Measurements from ENCODE around the gene OMD. TPM values are rescaled to one million over a fixed set of nuclear protein-coding genes. Genes with fewer than 3 reads are reported as not detected.

The OMD gene
- total RNA-seq, 3 donors from 2014 or later (not counting 1 experiment from before 2014, with no cell fraction given): not detected

- Histone ChIP-seq H3K4me3 (ENCODE audit: low read length) (no peak overlapping the region), H3K9me3 (ENCODE audit: control insufficient read depth, insufficient read depth, low read length) (peaks cover 10% of the 10 kb centered on the region), H3K27me3 (ENCODE audit: control insufficient read depth, insufficient read depth, low read length) (no peaks in the 10 kb centered on the region), H3K27ac (ENCODE audit: low read length) (no peak overlapping the region), H3K4me1 (ENCODE audit: control insufficient read depth, insufficient read depth, low read length) (peaks cover 4% of the 10 kb centered on the region), H3K36me3 (ENCODE audit: control insufficient read depth, insufficient read depth, low read length) (no peaks in the 10 kb centered on the region)
- peak in 1 of 2 donors; percentile 18 for DNase-seq
- TF ChIP-seq, protein P1, sequence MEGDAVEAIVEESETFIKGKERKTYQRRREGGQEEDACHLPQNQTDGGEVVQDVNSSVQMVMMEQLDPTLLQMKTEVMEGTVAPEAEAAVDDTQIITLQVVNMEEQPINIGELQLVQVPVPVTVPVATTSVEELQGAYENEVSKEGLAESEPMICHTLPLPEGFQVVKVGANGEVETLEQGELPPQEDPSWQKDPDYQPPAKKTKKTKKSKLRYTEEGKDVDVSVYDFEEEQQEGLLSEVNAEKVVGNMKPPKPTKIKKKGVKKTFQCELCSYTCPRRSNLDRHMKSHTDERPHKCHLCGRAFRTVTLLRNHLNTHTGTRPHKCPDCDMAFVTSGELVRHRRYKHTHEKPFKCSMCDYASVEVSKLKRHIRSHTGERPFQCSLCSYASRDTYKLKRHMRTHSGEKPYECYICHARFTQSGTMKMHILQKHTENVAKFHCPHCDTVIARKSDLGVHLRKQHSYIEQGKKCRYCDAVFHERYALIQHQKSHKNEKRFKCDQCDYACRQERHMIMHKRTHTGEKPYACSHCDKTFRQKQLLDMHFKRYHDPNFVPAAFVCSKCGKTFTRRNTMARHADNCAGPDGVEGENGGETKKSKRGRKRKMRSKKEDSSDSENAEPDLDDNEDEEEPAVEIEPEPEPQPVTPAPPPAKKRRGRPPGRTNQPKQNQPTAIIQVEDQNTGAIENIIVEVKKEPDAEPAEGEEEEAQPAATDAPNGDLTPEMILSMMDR (IDR thresholded peaks at IDR 0.05): no peak
- peak; percentile 27 to 58 (median 50) for ATAC-seq
- Mint-ChIP-seq H3K4me1 (peaks cover 31 to 36% of the 10 kb centered on the region in 2 donors), H3K36me3 (peaks cover 16% of the 10 kb centered on the region), H3K4me3 (peak overlapping the region; percentile 26), H3K9me3 (peaks cover 2 to 8% of the 10 kb centered on the region in 2 donors), H3K27me3 (ENCODE audit: low read depth in 2 of 2) (no peaks in the 10 kb centered on the region), H3K27ac (peak overlapping the region in 1 of 2 donors; percentile 88)
- WGBS (ENCODE audit: insufficient coverage): 36% methylated on average over 1 of the region's 2 CpGs
- intact Hi-C loops (cut with micrococcal nuclease): no loop called here
These were observed 46.4 kb downstream of the OMD start for GRCh38 chr9:92377876-92378275.

DNA sequence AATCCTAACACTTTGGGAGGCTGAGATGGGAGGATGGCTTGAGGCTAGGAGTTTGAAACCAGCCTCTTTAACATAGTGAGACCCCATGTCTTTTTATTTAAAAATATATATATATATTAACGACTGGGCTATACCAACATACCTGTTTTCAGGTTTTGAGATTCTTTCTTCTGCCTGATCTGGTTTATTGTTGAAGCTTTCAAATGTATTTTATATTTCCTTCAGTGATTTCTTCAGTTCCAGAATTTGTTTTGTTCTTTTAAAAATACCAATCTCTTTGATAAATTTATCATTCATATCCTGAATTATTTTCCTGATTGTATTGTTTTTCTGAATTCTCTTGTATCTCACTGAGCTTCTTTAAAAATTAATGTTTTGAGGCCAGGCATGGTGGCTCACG, 51.1 kb downstream of the OMD start:
- TF ChIP-seq, protein P1 (IDR thresholded peaks at IDR 0.05): no peak
- H3K36me3 Mint-ChIP-seq: peaks cover 23% of the 10 kb centered on the region
- Histone ChIP-seq H3K9me3 (ENCODE audit: control insufficient read depth, insufficient read depth, low read length) (peaks cover 10% of the 10 kb centered on the region), H3K4me3 (ENCODE audit: low read length) (no peak overlapping the region), H3K27ac (ENCODE audit: low read length) (no peak overlapping the region), H3K4me1 (ENCODE audit: control insufficient read depth, insufficient read depth, low read length) (peaks cover 4% of the 10 kb centered on the region), H3K36me3 (ENCODE audit: control insufficient read depth, insufficient read depth, low read length) (no peaks in the 10 kb centered on the region), H3K27me3 (ENCODE audit: control insufficient read depth, insufficient read depth, low read length) (no peaks in the 10 kb centered on the region)
- 100% methylated on average over 1 of the region's 2 CpGs for WGBS (ENCODE audit: insufficient coverage)
- peaks cover 10 to 16% of the 10 kb centered on the region in 2 donors for H3K4me1 Mint-ChIP-seq
- H3K27me3 Mint-ChIP-seq (ENCODE audit: low read depth in 2 of 2): no peaks in the 10 kb centered on the region
- ATAC-seq (no peak), DNase-seq (no peak)
- intact Hi-C loops (cut with micrococcal nuclease): no loop called here
- peaks cover 4 to 11% of the 10 kb centered on the region in 2 donors for H3K9me3 Mint-ChIP-seq
- no peak overlapping the region for H3K4me3 Mint-ChIP-seq
- H3K27ac Mint-ChIP-seq: no peak overlapping the region

GRCh38 chr9:92369075-92369474, 55.2 kb downstream of the OMD start:
- no peaks in the 10 kb centered on the region for H3K4me1 ChIP-seq (ENCODE audit: control insufficient read depth, insufficient read depth, low read length)
- no peak overlapping the region for H3K4me3 ChIP-seq (ENCODE audit: low read length)
- WGBS (ENCODE audit: insufficient coverage): 49% methylated on average over 2 of the region's 2 CpGs
- TF ChIP-seq, protein P1 (IDR thresholded peaks at IDR 0.05): no peak
- Mint-ChIP-seq H3K27ac (no peak overlapping the region), H3K27me3 (ENCODE audit: low read depth in 2 of 2) (no peaks in the 10 kb centered on the region), H3K4me3 (no peak overlapping the region), H3K4me1 (no peaks in the 10 kb centered on the region), H3K36me3 (peaks cover 9% of the 10 kb centered on the region), H3K9me3 (peaks cover 2 to 8% of the 10 kb centered on the region in 2 donors)
- H3K27ac ChIP-seq (ENCODE audit: low read length): no peak overlapping the region
- no peaks in the 10 kb centered on the region for H3K36me3 ChIP-seq (ENCODE audit: control insufficient read depth, insufficient read depth, low read length)
- no peak for ATAC-seq
- intact Hi-C loops (cut with micrococcal nuclease): no loop called here
- DNase-seq: no peak
- peaks cover 6% of the 10 kb centered on the region for H3K9me3 ChIP-seq (ENCODE audit: control insufficient read depth, insufficient read depth, low read length)
- H3K27me3 ChIP-seq (ENCODE audit: control insufficient read depth, insufficient read depth, low read length): no peaks in the 10 kb centered on the region

Other genes starting within 250 kb of the OMD start
- 10 to 100 TPM; 50.8 to 70.8 (median 66.2) TPM for gene IARS1, start 130.8 kb downstream of the OMD start, total RNA-seq
- gene NOL8, start 99.1 kb downstream of the OMD start, total RNA-seq: 10 to 100 TPM; 42.3 to 50.7 (median 46.7) TPM
- gene CENPP, start 98.5 kb downstream of the OMD start, total RNA-seq: 10 to 100 TPM; 10.3 to 14.5 (median 12.1) TPM
- gene OGN, start 19.9 kb downstream of the OMD start, total RNA-seq: under 1 TPM in 2 of 3 donors, not detected in 1; 0.18 to 0.33 TPM
- not detected for gene ASPN, start 58.0 kb upstream of the OMD start, total RNA-seq
- not detected for gene ECM2, start 111.5 kb upstream of the OMD start, total RNA-seq
- gene IPPK, start 245.7 kb upstream of the OMD start, total RNA-seq: 1 to 10 TPM; 4.9 to 9.2 (median 6.7) TPM